ENCODE data around the gene MAP3K20. TPM values are rescaled to one million over a fixed set of nuclear protein-coding genes. Genes with fewer than 3 reads are reported as not detected.

The MAP3K20 gene
- total and polyA plus RNA-seq, 2 of the 4 experiments (the other 2 are of a cell fraction) = 27.5 to 84.4 TPM

GRCh38 chr2:173187941-173188788 lies 112.5 kb downstream of the MAP3K20 start:
- TF ChIP-seq CHD1 (IDR thresholded peaks at IDR 0.05; ENCODE audit: low read depth, low read length) (no peak), BHLHE40 (IDR thresholded peaks at IDR 0.05; ENCODE audit: low read depth, low read length) (peak; percentile 34; the same call in 1 of the 2 replicates), CEBPB (IDR thresholded peaks at IDR 0.05; ENCODE audit: low read depth, low read length) (peak; percentile 35; the same call in 1 of the 2 replicates)
- ChIA-PET POLR2A (ENCODE audit: unreplicated experiment) (no interaction called here), CTCF (interaction anchor here (1.4 kb wide), 1 partner anchor 16 kb away, joined by 3 read pairs; no protein-coding TSS in a partner anchor)
- Histone ChIP-seq H3K23ac (ENCODE audit: low read depth, low read length) (no peak overlapping the region), H3K4me2 (ENCODE audit: low read depth, low read length) (peak overlapping the region; percentile 35; the same call in 1 of the 2 replicates), H3K79me1 (ENCODE audit: low read depth in 1 of 2, low read length in 2 of 2) (peaks cover 27 to 43% of the 10 kb centered on the region in 2 experiments), H2BK5ac (ENCODE audit: low read depth, low read length, poor library complexity, severe bottlenecking) (peak overlapping the region; percentile 52), H3K4me3 (ENCODE audit: insufficient read depth, low read depth, low read length) (no peak overlapping the region), H3K56ac (ENCODE audit: extremely low read depth, insufficient read depth, low read length) (no peak overlapping the region), H2BK120ac (ENCODE audit: low read depth, low read length) (peak overlapping the region; percentile 30), H3K4ac (ENCODE audit: low read depth, low read length) (peak overlapping the region; percentile 79), H3K14ac (replicated peaks; ENCODE audit: low read depth, low read length) (peak overlapping the region; percentile 86), H2AK5ac (ENCODE audit: low read depth, low read length) (peak overlapping the region; percentile 70; the same call in 1 of the 2 replicates), H3K4me1 (ENCODE audit: control insufficient read depth, insufficient read depth, low read length) (peaks cover 14% of the 10 kb centered on the region), H4K20me1 (ENCODE audit: insufficient read depth, low read length) (no peaks in the 10 kb centered on the region; the same call in 1 of the 2 replicates), H4K8ac (ENCODE audit: low read depth in 2 of 2, low read length in 2 of 2) (peak overlapping the region in 1 of 2 experiments; percentile 35; a peak in 1 of 4 replicates), H3K27ac (ENCODE audit: insufficient read depth, low read length) (no peak overlapping the region), H3K9me3 (ENCODE audit: control insufficient read depth, insufficient read depth, low read length) (no peaks in the 10 kb centered on the region), H2BK15ac (ENCODE audit: low read depth, low read length) (peak overlapping the region; percentile 89; the same call in 1 of the 3 replicates), H3K9ac (ENCODE audit: low read depth, low read length) (no peak overlapping the region), H2AFZ (replicated peaks; ENCODE audit: low read length, poor library complexity) (no peak overlapping the region), H3K27me3 (ENCODE audit: control insufficient read depth, insufficient read depth, low read length) (no peaks in the 10 kb centered on the region), H4K5ac (ENCODE audit: low read depth, low read length) (no peak overlapping the region; the same call in 1 of the 2 replicates), H3K18ac (ENCODE audit: low read depth, low read length) (peak overlapping the region; percentile 74; the same call in 1 of the 2 replicates), H4K91ac (ENCODE audit: insufficient read depth, low read depth, low read length) (peak overlapping the region; percentile 55), H3K36me3 (ENCODE audit: control insufficient read depth, insufficient read depth, low read length) (peaks cover 9% of the 10 kb centered on the region), H2AK9ac (replicated peaks; ENCODE audit: low read depth, low read length, poor library complexity) (no peak overlapping the region), H3K9me1 (ENCODE audit: insufficient read depth, low read length) (peaks cover 13% of the 10 kb centered on the region), H2BK20ac (ENCODE audit: low read depth, low read length) (no peak overlapping the region)
- WGBS, 2 experiments (ENCODE audit: extremely low coverage in 2 of 2, insufficient read length in 1 of 2) = 60% methylated on average over 2 of the region's 6 CpGs; no CpG with 5 or more reads in 1 of the 2 experiments
- intact Hi-C loops (cut with micrococcal nuclease) = loop anchor here (5.0 to 10.0 kb wide), 2 partner anchors 41 to 103 kb away; no protein-coding TSS in a partner anchor
- dilution Hi-C loops (cut with HindIII; ENCODE audit: low sequenced_read_pairs, unreplicated experiment) = no loop called here
- in situ Hi-C loops (cut with MboI; ENCODE audit: low sequenced_read_pairs) = no loop called here
- peak; percentile 82 for DNase-seq
- BruUV-seq (replicated peaks) = no TSS peak
- no peak; the same call in 1 of the 2 replicates for ATAC-seq (ENCODE audit: low read depth)
